ENCODE data around the gene SLC45A1. TPM values are rescaled to one million over a fixed set of nuclear protein-coding genes. Genes with fewer than 3 reads are reported as not detected.
A peak's percentile ranks its signal among the peaks of the same experiment; 100 is the strongest.

The SLC45A1 gene
- total and polyA plus RNA-seq, 11 donors: 0.61 to 6.2 (median 1.6) TPM

- TF ChIP-seq CTCF (IDR thresholded peaks at IDR 0.05): peak; percentile 60 to 88 (median 82)
- TF ChIP-seq POLR2A (IDR thresholded peaks at IDR 0.05): no peak
- DNase-seq (peak in 4 of 5 donors; percentile 65 to 69 (median 66)), ATAC-seq (peak; percentile 64 to 87 (median 80))
- WGBS, 4 donors: 19 to 29% (median 28%) methylated on average over 14 to 21 of the region's 21 CpGs
- peaks cover 0 to 13% (median 0%) of the 10 kb centered on the region in 9 donors for H3K27me3 ChIP-seq
- no peak overlapping the region for H3K4me3 ChIP-seq
- H3K36me3 ChIP-seq: no peaks in the 10 kb centered on the region
- no peak overlapping the region for H3K27ac ChIP-seq
- intact Hi-C loops (cut with DNase I): loop anchor here (1.0 to 5.0 kb wide), 9 partner anchors 282 to 340 kb away; partner anchors contain the start of gene ERRFI1 (in 5 of the 10)
- peaks cover 0 to 31% (median 15%) of the 10 kb centered on the region in 12 donors for H3K4me1 ChIP-seq
- peaks cover 0 to 9% (median 0%) of the 10 kb centered on the region in 12 donors for H3K9me3 ChIP-seq
Measured at GRCh38 chr1:8314346-8315280, 3.3 kb upstream of the SLC45A1 start.

GRCh38 chr1:8315573-8316475 is 2.1 kb upstream of the SLC45A1 start:
- intact Hi-C loops (cut with DNase I): loop anchor here in 9 of 10 donors (1.0 to 5.0 kb wide), 7 partner anchors 285 to 341 kb away; partner anchors contain the start of gene ERRFI1 (in 7 of the 9)
- H3K4me1 ChIP-seq: peaks cover 0 to 31% (median 15%) of the 10 kb centered on the region in 12 donors
- 81 to 91% (median 89%) methylated on average over 14 of the region's 14 CpGs for WGBS, 4 donors

GRCh38 chr1:8318436-8318835 is 522 bp downstream of the SLC45A1 start:
- intact Hi-C loops (cut with DNase I): loop anchor here in 3 of 10 donors (1.0 to 5.0 kb wide), 3 partner anchors 291 to 336 kb away; partner anchors contain the start of gene ERRFI1 (in 2 of the 3)
- peaks cover 0 to 13% (median 0%) of the 10 kb centered on the region in 9 donors for H3K27me3 ChIP-seq
- no peaks in the 10 kb centered on the region for H3K36me3 ChIP-seq
- DNase-seq: no peak
- no peaks in the 10 kb centered on the region for H3K9me3 ChIP-seq
- WGBS, 4 donors: 13 to 29% (median 16%) methylated on average over 6 to 18 of the region's 18 CpGs
- peak overlapping the region; percentile 67 to 95 (median 76) for H3K4me3 ChIP-seq
- peak in 1 of 4 donors; percentile 2 for ATAC-seq
- peak overlapping the region in 8 of 12 donors; percentile 22 to 77 (median 62) for H3K27ac ChIP-seq
- H3K4me1 ChIP-seq: peaks cover 0 to 26% (median 15%) of the 10 kb centered on the region in 12 donors
- TF ChIP-seq POLR2A (IDR thresholded peaks at IDR 0.05): no peak
- TF ChIP-seq CTCF (IDR thresholded peaks at IDR 0.05): no peak

More at GRCh38 chr1:8315573-8316475, 2.1 kb upstream of the SLC45A1 start:
- H3K27me3 ChIP-seq: peaks cover 0 to 13% (median 0%) of the 10 kb centered on the region in 9 donors
- no peaks in the 10 kb centered on the region for H3K36me3 ChIP-seq
- ATAC-seq: no peak
- H3K9me3 ChIP-seq: peaks cover 0 to 9% (median 0%) of the 10 kb centered on the region in 12 donors
- no peak overlapping the region for H3K4me3 ChIP-seq
- TF ChIP-seq CTCF (IDR thresholded peaks at IDR 0.05): no peak
- no peak for TF ChIP-seq POLR2A (IDR thresholded peaks at IDR 0.05)
- no peak for DNase-seq
- no peak overlapping the region for H3K27ac ChIP-seq

All from heart left ventricle (tissue), 16 donors.